VCaP (cell line): Measurements from ENCODE around the gene NKAIN2.
"Not testable (repeated sequence)": the region's sequence is repeated elsewhere in the genome, so short reads cannot be mapped to it uniquely, and the experiment has no call there.

Experiments
- H3K27ac ChIP-seq: fragments of 450-650 bp; 2 replicates; pipeline ENCODE4 v1.5.1; 2017
- TF ChIP-seq, protein P1 (sequence below): fragments of 450-650 bp; conservative IDR thresholded peaks from 2 replicates; pipeline ENCODE4 v1.5.1; 2017; ENCODE audit warnings: mild to moderate bottlenecking, moderate library complexity

Gene NKAIN2

DNA sequence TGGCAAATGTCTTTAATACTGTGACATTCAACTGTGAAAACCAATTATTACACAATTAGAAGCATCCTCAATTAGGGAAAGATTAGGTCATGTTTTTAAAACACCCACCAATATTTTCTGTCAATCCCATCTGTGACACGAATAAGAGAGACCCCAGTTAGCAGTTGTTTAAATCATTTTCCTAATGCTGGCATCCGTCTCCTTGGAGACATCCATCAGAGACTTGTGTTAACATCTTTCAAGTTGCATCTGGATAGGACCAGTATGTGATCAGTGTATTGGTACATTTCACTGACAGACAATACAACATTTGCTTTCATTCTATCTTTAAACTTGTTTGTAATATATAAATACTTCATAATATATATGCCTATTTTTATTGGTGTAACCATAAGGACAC is 737.9 kb downstream of the NKAIN2 start:
- TF ChIP-seq, protein P1, sequence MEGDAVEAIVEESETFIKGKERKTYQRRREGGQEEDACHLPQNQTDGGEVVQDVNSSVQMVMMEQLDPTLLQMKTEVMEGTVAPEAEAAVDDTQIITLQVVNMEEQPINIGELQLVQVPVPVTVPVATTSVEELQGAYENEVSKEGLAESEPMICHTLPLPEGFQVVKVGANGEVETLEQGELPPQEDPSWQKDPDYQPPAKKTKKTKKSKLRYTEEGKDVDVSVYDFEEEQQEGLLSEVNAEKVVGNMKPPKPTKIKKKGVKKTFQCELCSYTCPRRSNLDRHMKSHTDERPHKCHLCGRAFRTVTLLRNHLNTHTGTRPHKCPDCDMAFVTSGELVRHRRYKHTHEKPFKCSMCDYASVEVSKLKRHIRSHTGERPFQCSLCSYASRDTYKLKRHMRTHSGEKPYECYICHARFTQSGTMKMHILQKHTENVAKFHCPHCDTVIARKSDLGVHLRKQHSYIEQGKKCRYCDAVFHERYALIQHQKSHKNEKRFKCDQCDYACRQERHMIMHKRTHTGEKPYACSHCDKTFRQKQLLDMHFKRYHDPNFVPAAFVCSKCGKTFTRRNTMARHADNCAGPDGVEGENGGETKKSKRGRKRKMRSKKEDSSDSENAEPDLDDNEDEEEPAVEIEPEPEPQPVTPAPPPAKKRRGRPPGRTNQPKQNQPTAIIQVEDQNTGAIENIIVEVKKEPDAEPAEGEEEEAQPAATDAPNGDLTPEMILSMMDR = no peak
- no peak overlapping the region for H3K27ac ChIP-seq

DNA sequence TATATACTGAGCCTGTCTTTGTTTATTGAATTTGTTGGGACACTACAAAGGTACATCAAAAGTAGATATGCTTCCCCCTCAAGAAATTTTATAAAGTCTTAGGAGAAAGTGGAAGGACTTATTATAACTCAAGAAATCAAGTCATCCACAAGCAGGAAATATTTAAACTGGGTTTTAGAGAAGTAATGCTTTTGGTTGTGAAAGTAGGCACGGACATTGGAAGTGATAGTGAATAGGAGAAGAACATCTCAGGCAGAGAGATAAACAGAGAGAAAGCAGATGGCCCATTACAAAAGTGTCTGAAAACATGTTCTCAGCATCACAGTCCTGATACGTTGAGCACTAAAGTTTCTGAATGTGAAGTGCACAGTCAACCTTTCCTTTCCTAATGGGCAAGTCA is 742.9 kb downstream of the NKAIN2 start:
- no peak overlapping the region for H3K27ac ChIP-seq
- TF ChIP-seq, protein P1 = no peak

DNA sequence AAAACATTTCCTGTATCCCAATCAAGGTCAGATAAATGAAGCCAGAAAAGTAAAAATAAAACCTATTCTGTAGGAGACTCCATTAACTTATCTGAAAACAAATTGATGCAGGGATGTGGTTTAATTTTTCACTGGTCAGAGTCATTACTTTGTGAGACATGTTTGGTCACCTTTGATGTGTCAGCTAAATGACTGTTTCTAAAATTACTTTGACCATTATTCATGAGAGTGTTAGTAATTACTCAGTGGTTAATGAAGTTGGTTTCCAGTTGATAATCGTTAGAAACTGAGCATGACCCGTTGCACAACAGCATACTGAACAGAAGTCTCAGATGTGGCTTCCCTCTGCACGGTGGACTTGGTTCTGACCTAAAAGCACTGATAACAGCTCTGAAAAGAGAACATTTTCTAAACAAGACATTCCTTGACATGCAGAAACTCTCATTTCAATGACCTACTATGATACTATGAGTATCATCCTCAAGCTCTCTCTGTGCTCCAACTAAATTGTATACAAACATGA is 748.1 kb downstream of the NKAIN2 start:
- no peak overlapping the region for H3K27ac ChIP-seq
- TF ChIP-seq, protein P1 = no peak

DNA sequence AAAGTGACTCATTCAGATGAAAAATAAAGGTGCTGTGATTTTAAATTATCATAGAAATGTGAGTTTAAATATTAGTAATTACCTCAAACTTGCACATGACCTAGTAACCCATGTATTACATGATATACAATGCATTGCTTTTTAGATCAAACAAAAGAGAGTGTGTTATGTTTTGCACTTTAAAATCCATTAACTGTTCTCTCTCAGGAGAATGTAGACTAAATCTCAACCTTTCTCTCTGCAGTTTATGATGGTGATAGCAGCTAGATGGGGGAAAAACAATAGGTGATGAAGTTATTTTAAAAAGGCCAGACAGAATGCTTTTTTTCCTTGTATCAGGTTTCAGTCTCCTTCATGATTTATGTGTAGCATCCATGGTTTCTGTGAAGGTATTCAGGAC is 754.2 kb downstream of the NKAIN2 start:
- H3K27ac ChIP-seq = no peak overlapping the region
- TF ChIP-seq, protein P1 = no peak

DNA sequence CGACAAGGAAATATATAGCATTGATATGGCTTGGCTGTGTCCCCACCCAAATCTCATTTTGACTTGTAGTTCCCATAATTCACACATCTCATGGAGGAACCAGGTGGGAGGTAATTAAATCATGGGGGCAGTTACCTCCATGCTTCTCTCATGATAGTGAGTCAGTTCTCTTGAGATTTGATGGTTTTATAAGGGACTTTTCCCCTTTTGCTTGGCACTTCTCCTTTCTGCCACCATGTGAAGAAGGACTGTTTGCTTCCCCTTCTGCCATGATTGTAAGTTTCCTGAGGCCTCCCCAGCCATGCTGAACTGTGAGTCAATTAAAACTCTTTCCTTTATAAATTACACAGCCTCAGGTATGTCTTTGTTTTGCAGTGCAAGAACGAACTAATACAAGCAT is 756.4 kb downstream of the NKAIN2 start:
- not testable (repeated sequence) for H3K27ac ChIP-seq

DNA sequence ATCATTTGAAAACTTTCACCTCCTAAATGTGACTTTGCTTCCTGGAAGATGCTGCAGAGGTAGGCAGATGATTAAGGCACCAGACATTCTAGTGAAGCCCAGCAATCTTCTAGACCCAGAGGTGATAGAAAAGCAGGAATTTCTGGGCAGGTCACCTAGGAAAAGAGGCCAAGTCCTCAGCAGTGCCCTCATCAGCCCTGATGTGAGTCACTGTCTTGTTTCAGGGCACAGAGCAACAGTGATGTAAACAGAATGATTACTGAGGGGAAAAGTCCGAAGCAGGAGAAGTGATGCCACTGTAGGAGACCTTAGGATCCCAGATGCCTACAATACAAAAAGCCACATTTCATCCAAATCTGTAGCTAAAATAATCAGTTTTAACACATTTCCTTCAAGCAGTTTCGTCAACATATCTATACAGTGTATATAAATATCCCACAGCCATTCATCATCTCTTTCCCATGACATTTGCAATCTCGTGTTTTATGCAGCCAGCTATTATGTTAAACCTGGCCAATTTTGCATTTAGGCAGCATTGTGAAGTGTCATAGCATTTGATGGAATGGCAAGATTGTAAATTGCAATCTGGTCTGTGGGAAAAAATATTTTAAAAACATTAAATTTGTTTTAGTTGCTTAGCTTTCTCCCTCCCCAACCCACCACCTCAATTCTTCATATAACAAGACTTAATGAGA is 757.4 kb downstream of the NKAIN2 start:
- no peak overlapping the region for H3K27ac ChIP-seq
- TF ChIP-seq, protein P1 = no peak

DNA sequence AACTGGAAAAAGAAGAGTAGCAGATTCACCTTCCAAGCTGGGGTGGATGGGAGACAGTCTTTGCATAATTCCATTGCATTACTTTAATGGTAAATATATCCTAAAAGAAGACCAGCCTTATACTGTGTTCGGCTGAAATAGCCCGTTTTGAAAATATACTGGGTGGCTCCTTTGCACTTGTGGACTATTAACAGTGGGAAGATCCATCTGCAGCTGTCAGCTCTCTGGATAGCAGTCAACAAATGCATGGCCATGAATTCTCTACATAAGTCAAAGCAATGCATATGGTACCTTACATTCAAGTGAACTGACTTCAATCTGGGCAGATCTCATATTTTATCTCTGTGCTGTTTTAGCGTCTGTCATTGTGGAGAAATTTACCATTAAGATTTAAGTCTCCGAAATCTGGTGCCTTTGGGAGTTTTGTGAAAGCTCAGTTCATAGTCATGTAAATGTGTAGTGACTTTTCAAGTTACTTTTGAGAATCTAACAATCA is 758.0 kb downstream of the NKAIN2 start:
- TF ChIP-seq, protein P1 = no peak
- no peak overlapping the region for H3K27ac ChIP-seq

DNA sequence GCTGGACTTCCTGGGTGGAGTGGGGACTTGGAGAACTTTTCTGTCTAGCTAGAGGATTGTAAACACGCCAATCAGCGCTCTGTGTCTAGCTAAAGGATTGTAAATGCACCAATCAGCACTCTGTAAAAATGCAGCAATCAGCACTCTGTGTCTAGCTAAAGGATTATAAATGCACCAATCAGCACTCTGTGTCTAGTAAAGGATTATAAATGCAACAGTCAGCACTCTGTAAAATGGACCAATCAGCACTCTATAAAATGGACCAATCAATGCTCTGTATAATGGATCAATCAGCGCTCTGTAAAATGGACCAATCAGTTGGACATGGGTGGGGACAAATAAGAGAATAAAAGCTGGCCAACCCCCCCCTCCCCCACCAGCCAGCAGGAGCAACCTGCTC is 760.5 kb downstream of the NKAIN2 start:
- H3K27ac ChIP-seq = not testable (repeated sequence)
